ENCODE data around the gene IL2RA. TPM values are rescaled to one million over a fixed set of nuclear protein-coding genes. Genes with fewer than 3 reads are reported as not detected.
A peak's percentile ranks its signal among the peaks of the same experiment; 100 is the strongest.

IL2RA gene
- polyA plus RNA-seq, 1 donor (not counting 4 experiments of a cell fraction or from before 2014, with no cell fraction given) = not detected

- H3K9ac ChIP-seq (ENCODE audit: control insufficient read depth, extremely low read depth, insufficient read depth, low read length) = peak within 1 kb of the TSS; percentile 92
- H3K27me3 ChIP-seq (ENCODE audit: control insufficient read depth, extremely low read depth, insufficient read depth, low read length) = no peaks in the 10 kb centered on the region
- FAIRE-seq = no peak
- peaks cover 9% of the 10 kb centered on the region for H4K20me1 ChIP-seq (ENCODE audit: control insufficient read depth, extremely low read depth, insufficient read depth, low read length)
- dilution Hi-C loops (cut with MboI; ENCODE audit: extremely low pct_ligation_motif_present, low sequenced_read_pairs) = loop anchor here (25.0 kb wide), 1 partner anchor 127 kb away; no protein-coding TSS in a partner anchor
- H3K27ac ChIP-seq (ENCODE audit: control insufficient read depth, insufficient read depth, low read length) = peak within 1 kb of the TSS; percentile 83
- peak within 1 kb of the TSS; percentile 65 for H2AFZ ChIP-seq (ENCODE audit: control insufficient read depth, low read length)
- H3K4me1 ChIP-seq (ENCODE audit: control insufficient read depth, extremely low read depth, insufficient read depth, low read length) = peaks cover 17% of the 10 kb centered on the region
- H3K4me2 ChIP-seq (ENCODE audit: control insufficient read depth, extremely low read depth, insufficient read depth, low read depth, low read length) = peak within 1 kb of the TSS; percentile 96
- H3K4me3 ChIP-seq (ENCODE audit: control insufficient read depth in 2 of 3, extremely low read depth in 1 of 3, insufficient read depth in 2 of 3, low read depth in 1 of 3, low read length in 3 of 3) = peak within 1 kb of the TSS; percentile 80 to 84 (median 84)
- peak; percentile 78 for DNase-seq (ENCODE audit: low read depth, low spot score)
- H3K79me2 ChIP-seq (ENCODE audit: control insufficient read depth, insufficient read depth, low read length) = peaks cover 49% of the 10 kb centered on the region
- no peaks in the 10 kb centered on the region for H3K36me3 ChIP-seq (ENCODE audit: control insufficient read depth in 2 of 2, extremely low read depth in 1 of 2, insufficient read depth in 2 of 2, low read length in 2 of 2)
- TF ChIP-seq EZH2 (IDR thresholded peaks at IDR 0.05; ENCODE audit: low read length) (no peak), CTCF (optimal IDR thresholded peaks at IDR 0.05 in 1 of 3, IDR thresholded peaks at IDR 0.05 in 1 of 3, conservative IDR thresholded peaks at IDR 0.05 in 1 of 3; ENCODE audit: extremely low read depth in 1 of 3, insufficient read depth in 2 of 3, low read length in 3 of 3) (peak; percentile 100)
- no peaks in the 10 kb centered on the region for H3K9me3 ChIP-seq (ENCODE audit: control insufficient read depth, low read depth, low read length)
- H3K9me1 ChIP-seq (ENCODE audit: control insufficient read depth, extremely low read depth, insufficient read depth, low read length) = no peaks in the 10 kb centered on the region
Observed at GRCh38 chr10:6088721-6089333, 26.7 kb upstream of the IL2RA start, which contains the start of gene RBM17. TSS of gene RBM17 (plus strand) at chr10:6089034. CDS start at chr10:6097066, 8,032 bp downstream.

GRCh38 chr10:6086375-6087233, 24.4 kb upstream of the IL2RA start:
- TF ChIP-seq CTCF (optimal IDR thresholded peaks at IDR 0.05 in 1 of 3, IDR thresholded peaks at IDR 0.05 in 1 of 3, conservative IDR thresholded peaks at IDR 0.05 in 1 of 3; ENCODE audit: extremely low read depth in 1 of 3, insufficient read depth in 2 of 3, low read length in 3 of 3) (peak; percentile 94 to 95 (median 95)), EZH2 (IDR thresholded peaks at IDR 0.05; ENCODE audit: low read length) (no peak)
- Histone ChIP-seq H3K79me2 (ENCODE audit: control insufficient read depth, insufficient read depth, low read length) (peaks cover 27% of the 10 kb centered on the region), H3K9me1 (ENCODE audit: control insufficient read depth, extremely low read depth, insufficient read depth, low read length) (no peaks in the 10 kb centered on the region), H3K36me3 (ENCODE audit: control insufficient read depth in 2 of 2, extremely low read depth in 1 of 2, insufficient read depth in 2 of 2, low read length in 2 of 2) (no peaks in the 10 kb centered on the region), H3K4me2 (ENCODE audit: control insufficient read depth, extremely low read depth, insufficient read depth, low read depth, low read length) (peak overlapping the region; percentile 57), H4K20me1 (ENCODE audit: control insufficient read depth, extremely low read depth, insufficient read depth, low read length) (peaks cover 9% of the 10 kb centered on the region), H3K4me1 (ENCODE audit: control insufficient read depth, extremely low read depth, insufficient read depth, low read length) (peaks cover 17% of the 10 kb centered on the region), H3K27ac (ENCODE audit: control insufficient read depth, insufficient read depth, low read length) (no peak overlapping the region), H3K9ac (ENCODE audit: control insufficient read depth, extremely low read depth, insufficient read depth, low read length) (no peak overlapping the region), H3K9me3 (ENCODE audit: control insufficient read depth, low read depth, low read length) (no peaks in the 10 kb centered on the region), H2AFZ (ENCODE audit: control insufficient read depth, low read length) (peak overlapping the region; percentile 51), H3K27me3 (ENCODE audit: control insufficient read depth, extremely low read depth, insufficient read depth, low read length) (no peaks in the 10 kb centered on the region), H3K4me3 (ENCODE audit: control insufficient read depth in 2 of 3, extremely low read depth in 1 of 3, insufficient read depth in 2 of 3, low read depth in 1 of 3, low read length in 3 of 3) (no peak overlapping the region)
- FAIRE-seq (peak; percentile 75), DNase-seq (ENCODE audit: low read depth, low spot score) (peak; percentile 50)
- dilution Hi-C loops (cut with MboI; ENCODE audit: extremely low pct_ligation_motif_present, low sequenced_read_pairs) = loop anchor here (25.0 kb wide), 1 partner anchor 124 kb away; no protein-coding TSS in a partner anchor
